NCI-H1930 (cell line): Measurements from ENCODE around the gene DGUOK.

Source experiments
- DNase-seq, 2 experiments: peaks; one replicate each; lab custom pipeline; 2025; lab: John Stamatoyannopoulos, UW

Gene DGUOK

GRCh38 chr2:73999881-74000597 lies 73.4 kb downstream of the DGUOK start:
- DNase-seq: no peak

- DNase-seq: no peak
These were observed 74.0 kb downstream of the DGUOK start for GRCh38 chr2:74000666-74001065.

- DNase-seq: no peak
These were observed 74.4 kb downstream of the DGUOK start for GRCh38 chr2:74001121-74001520.

- DNase-seq: no peak
These were observed 75.3 kb downstream of the DGUOK start for GRCh38 chr2:74001781-74002504.

- DNase-seq: peak; percentile 57 to 83
These were observed 76.1 kb downstream of the DGUOK start for GRCh38 chr2:74002505-74003421.

- DNase-seq: no peak
These were observed 77.0 kb downstream of the DGUOK start for GRCh38 chr2:74003494-74004211.

- DNase-seq: no peak
These were observed 77.8 kb downstream of the DGUOK start for GRCh38 chr2:74004212-74005182.

GRCh38 chr2:74005786-74006185 lies 79.1 kb downstream of the DGUOK start:
- no peak for DNase-seq

GRCh38 chr2:74006459-74006858 lies 79.8 kb downstream of the DGUOK start:
- no peak for DNase-seq

- no peak for DNase-seq
These were observed 80.4 kb downstream of the DGUOK start for GRCh38 chr2:74007121-74007520.

- no peak for DNase-seq
These were observed 81.0 kb downstream of the DGUOK start for GRCh38 chr2:74007711-74008110.
